CD8-positive, alpha-beta memory T cell (primary cell): ENCODE measurements around the gene ZNF771. TPM values are rescaled to one million over a fixed set of nuclear protein-coding genes. Genes with fewer than 3 reads are reported as not detected.

Experiments
- CTCF ChIA-PET: fragments of 350-600 bp; sonication (Branson Sonifier 250); formaldehyde crosslinking; loops from one replicate; lab custom pipeline; 2021; ENCODE audit warnings: antibody characterized with exemption; lab: Charles Lee
- POLR2A ChIA-PET: fragments of 350-600 bp; sonication (Branson Sonifier 250); formaldehyde crosslinking; loops from one replicate; lab custom pipeline; 2021; ENCODE audit warnings: antibody characterized with exemption; lab: Charles Lee
- DNase-seq, 5 donors: peaks; one replicate each; pipeline versions ENCODE4 v3.0.0 to v3.0.0-alpha.2; 2020 to 2022; ENCODE audit warnings: mixed read lengths in 1 of 5
- H3K27ac ChIP-seq: one replicate; pipeline ENCODE4 v1.7.0; 2013; ENCODE audit warnings: low read depth, mild to moderate bottlenecking, low read length, moderate library complexity
- H3K27me3 ChIP-seq: 2 replicates; pipeline ENCODE4 v1.7.0; 2013; ENCODE audit warnings: low read length, mild to moderate bottlenecking; ENCODE audit not compliant: insufficient read depth, poor library complexity, severe bottlenecking
- H3K36me3 ChIP-seq: 2 replicates; pipeline ENCODE4 v1.7.0; 2013; ENCODE audit warnings: mild to moderate bottlenecking, low read length, moderate library complexity; ENCODE audit not compliant: insufficient read depth
- H3K4me1 ChIP-seq: 2 replicates; pipeline ENCODE4 v1.7.0; 2013; ENCODE audit warnings: mild to moderate bottlenecking, low read length, moderate library complexity; ENCODE audit not compliant: insufficient read depth
- H3K4me3 ChIP-seq: 2 replicates; pipeline ENCODE4 v1.7.0; 2013; ENCODE audit warnings: mild to moderate bottlenecking, low read length
- H3K9me3 ChIP-seq: 2 replicates; pipeline ENCODE4 v1.7.0; 2013; ENCODE audit warnings: mild to moderate bottlenecking, low read length
- H3K27ac Mint-ChIP-seq, 8 donors: one replicate each; pipeline ENCODE4 v1.8.0; 2020 to 2021; ENCODE audit warnings: mixed read lengths in 8 of 8, mild to moderate bottlenecking in 6 of 8, inconsistent platforms in 3 of 8, moderate library complexity in 3 of 8
- H3K27me3 Mint-ChIP-seq, 2 donors: one replicate each; pipeline ENCODE4 v1.8.0; 2020 to 2021; ENCODE audit warnings: mixed read lengths in 2 of 2, mild to moderate bottlenecking in 1 of 2, moderate library complexity in 1 of 2
- H3K36me3 Mint-ChIP-seq, 3 donors: one replicate each; pipeline ENCODE4 v1.8.0; 2020 to 2021; ENCODE audit warnings: mixed read lengths in 3 of 3, inconsistent platforms in 1 of 3, mild to moderate bottlenecking in 1 of 3
- H3K4me1 Mint-ChIP-seq, 3 donors: one replicate each; pipeline ENCODE4 v1.8.0; 2020 to 2021; ENCODE audit warnings: mixed read lengths in 3 of 3, inconsistent platforms in 1 of 3, mild to moderate bottlenecking in 1 of 3
- H3K4me3 Mint-ChIP-seq, 7 donors: one replicate each; pipeline ENCODE4 v1.8.0; 2020 to 2021; ENCODE audit warnings: mixed read lengths in 7 of 7, mild to moderate bottlenecking in 6 of 7, moderate library complexity in 4 of 7, inconsistent platforms in 2 of 7
- H3K9me3 Mint-ChIP-seq, 5 donors: one replicate each; pipeline ENCODE4 v1.8.0; 2020 to 2022; ENCODE audit warnings: mixed read lengths in 5 of 5, mild to moderate bottlenecking in 3 of 5, moderate library complexity in 2 of 5, inconsistent platforms in 1 of 5
- polyA plus RNA-seq: library from polyadenylated mRNA; unstranded; fragments of 300-500 nt; fragmentation: Illumina TruSeq; gene quantifications from one replicate; pipeline ENCODE4 v1.2.3, GENCODE V29; 2021
- total RNA-seq, 2 experiments: library from RNA; stranded (reverse); gene quantifications; one replicate each; pipeline ENCODE4 v1.2.3, GENCODE V29; 2021

The ZNF771 gene
- total and polyA plus RNA-seq, 3 experiments from 2014 or later = 6.0 to 9.8 (median 7.3) TPM

- H3K4me3 ChIP-seq = no peak overlapping the region
- CTCF ChIA-PET = interaction anchor here (1.3 kb wide), 1 partner anchor 10 kb away, joined by 4 read pairs; no protein-coding TSS in a partner anchor
- Mint-ChIP-seq H3K9me3 (no peaks in the 10 kb centered on the region), H3K27ac (peak overlapping the region; percentile 39 to 91 (median 58)), H3K4me3 (peak overlapping the region in 6 of 7 donors; percentile 10 to 50 (median 42)), H3K36me3 (peaks cover 0 to 37% (median 13%) of the 10 kb centered on the region in 3 donors), H3K27me3 (no peaks in the 10 kb centered on the region), H3K4me1 (peaks cover 5 to 9% (median 6%) of the 10 kb centered on the region in 3 donors)
- peaks cover 20% of the 10 kb centered on the region for H3K4me1 ChIP-seq
- no peak for DNase-seq
- H3K27ac ChIP-seq = no peak overlapping the region
- H3K9me3 ChIP-seq = no peaks in the 10 kb centered on the region
- no peaks in the 10 kb centered on the region for H3K27me3 ChIP-seq
- POLR2A ChIA-PET = no interaction called here
- peaks cover 18% of the 10 kb centered on the region for H3K36me3 ChIP-seq
Observed at GRCh38 chr16:30428055-30428454, 20.6 kb downstream of the ZNF771 start.

- CTCF ChIA-PET = interaction anchor here (0.6 to 3.0 kb wide), 67 partner anchors 7 to 552 kb away, joined by 3 to 39 read pairs (median 5); partner anchors contain the start of genes CORO1A, FBRS, ITGAL and PRR14
- POLR2A ChIA-PET = interaction anchor here (0.5 to 1.6 kb wide), 21 partner anchors 11 to 614 kb away, joined by 3 to 35 read pairs (median 5); partner anchors contain the start of genes ALDOA, CORO1A, ITGAL and ZNF688
- peak overlapping the region in 1 of 8 donors; percentile 70 for H3K27ac Mint-ChIP-seq
- H3K36me3 ChIP-seq = peaks cover 11% of the 10 kb centered on the region
- H3K27ac ChIP-seq = peak overlapping the region; percentile 62
- no peaks in the 10 kb centered on the region for H3K27me3 ChIP-seq
- H3K27me3 Mint-ChIP-seq = no peaks in the 10 kb centered on the region
- H3K9me3 Mint-ChIP-seq = no peaks in the 10 kb centered on the region
- DNase-seq = no peak
- H3K4me1 ChIP-seq = peaks cover 20% of the 10 kb centered on the region
- peaks cover 0 to 26% (median 10%) of the 10 kb centered on the region in 3 donors for H3K36me3 Mint-ChIP-seq
- no peak overlapping the region for H3K4me3 Mint-ChIP-seq
- no peaks in the 10 kb centered on the region for H3K9me3 ChIP-seq
- H3K4me1 Mint-ChIP-seq = peaks cover 12 to 17% (median 16%) of the 10 kb centered on the region in 3 donors
- peak overlapping the region; percentile 81 for H3K4me3 ChIP-seq
Observed at GRCh38 chr16:30429418-30429677, 21.9 kb downstream of the ZNF771 start.

GRCh38 chr16:30429678-30430427, 22.4 kb downstream of the ZNF771 start, which contains the start of gene DCTPP1:
Gene DCTPP1, minus strand, starts transcription at chr16:30430030. Its CDS starts 50 bp downstream, at chr16:30429980.
- H3K27ac Mint-ChIP-seq = peak within 1 kb of the TSS in 1 of 8 donors; percentile 70
- Histone ChIP-seq H3K36me3 (peaks cover 10% of the 10 kb centered on the region), H3K27me3 (no peaks in the 10 kb centered on the region), H3K9me3 (no peaks in the 10 kb centered on the region), H3K4me3 (peak within 1 kb of the TSS; percentile 81), H3K4me1 (peaks cover 25% of the 10 kb centered on the region), H3K27ac (peak within 1 kb of the TSS; percentile 62)
- ChIA-PET CTCF (interaction anchor here (0.6 to 3.0 kb wide), 69 partner anchors 8 to 552 kb away, joined by 3 to 39 read pairs (median 5); partner anchors contain the start of genes CORO1A, FBRS, ITGAL and PRR14), POLR2A (interaction anchor here (0.5 to 1.6 kb wide), 23 partner anchors 12 to 1420 kb away, joined by 3 to 35 read pairs (median 5); partner anchors contain the start of genes ALDOA, CORO1A, ITGAL and ZNF688)
- H3K4me3 Mint-ChIP-seq = no peak within 1 kb of the TSS
- no peaks in the 10 kb centered on the region for H3K9me3 Mint-ChIP-seq
- H3K36me3 Mint-ChIP-seq = peaks cover 0 to 21% (median 7%) of the 10 kb centered on the region in 3 donors
- peak; percentile 92 to 98 (median 96) for DNase-seq
- H3K4me1 Mint-ChIP-seq = peaks cover 17 to 20% (median 20%) of the 10 kb centered on the region in 3 donors
- H3K27me3 Mint-ChIP-seq = no peaks in the 10 kb centered on the region

- Mint-ChIP-seq H3K4me3 (no peak overlapping the region), H3K4me1 (peaks cover 19 to 22% (median 22%) of the 10 kb centered on the region in 3 donors), H3K27ac (no peak overlapping the region), H3K36me3 (peaks cover 0 to 19% (median 7%) of the 10 kb centered on the region in 3 donors), H3K27me3 (no peaks in the 10 kb centered on the region), H3K9me3 (no peaks in the 10 kb centered on the region)
- Histone ChIP-seq H3K36me3 (peaks cover 10% of the 10 kb centered on the region), H3K27me3 (no peaks in the 10 kb centered on the region), H3K4me3 (peak overlapping the region; percentile 35), H3K9me3 (no peaks in the 10 kb centered on the region), H3K27ac (peak overlapping the region; percentile 53), H3K4me1 (peaks cover 26% of the 10 kb centered on the region)
- CTCF ChIA-PET = interaction anchor here (0.8 to 3.0 kb wide), 46 partner anchors 8 to 457 kb away, joined by 3 to 39 read pairs (median 6); partner anchors contain the start of genes CORO1A, FBRS, ITGAL and PRR14
- POLR2A ChIA-PET = interaction anchor here (0.6 to 1.6 kb wide), 15 partner anchors 12 to 1420 kb away, joined by 3 to 35 read pairs (median 5); partner anchors contain the start of genes ALDOA, CORO1A, ITGAL and ZNF688
- DNase-seq = no peak
Observed at GRCh38 chr16:30430428-30430970, 23.1 kb downstream of the ZNF771 start.

GRCh38 chr16:30434852-30435251, 27.4 kb downstream of the ZNF771 start:
- Mint-ChIP-seq H3K27me3 (no peaks in the 10 kb centered on the region), H3K27ac (peak overlapping the region in 6 of 8 donors; percentile 0 to 89 (median 86)), H3K4me3 (peak overlapping the region in 3 of 7 donors; percentile 7 to 52 (median 46)), H3K36me3 (no peaks in the 10 kb centered on the region), H3K9me3 (no peaks in the 10 kb centered on the region), H3K4me1 (peaks cover 13 to 17% (median 14%) of the 10 kb centered on the region in 3 donors)
- POLR2A ChIA-PET = no interaction called here
- peaks cover 15% of the 10 kb centered on the region for H3K4me1 ChIP-seq
- no peak overlapping the region for H3K27ac ChIP-seq
- H3K36me3 ChIP-seq = no peaks in the 10 kb centered on the region
- no peaks in the 10 kb centered on the region for H3K27me3 ChIP-seq
- no peak overlapping the region for H3K4me3 ChIP-seq
- no peak for DNase-seq
- no peaks in the 10 kb centered on the region for H3K9me3 ChIP-seq
- CTCF ChIA-PET = interaction anchor here (1.0 to 1.7 kb wide), 5 partner anchors 15 to 193 kb away, joined by 3 to 6 read pairs (median 3); no protein-coding TSS in a partner anchor

- POLR2A ChIA-PET = no interaction called here
- Mint-ChIP-seq H3K36me3 (no peaks in the 10 kb centered on the region), H3K27me3 (no peaks in the 10 kb centered on the region), H3K4me3 (no peak overlapping the region), H3K9me3 (no peaks in the 10 kb centered on the region), H3K27ac (peak overlapping the region in 1 of 8 donors; percentile 46), H3K4me1 (peaks cover 13 to 17% (median 16%) of the 10 kb centered on the region in 3 donors)
- CTCF ChIA-PET = interaction anchor here (0.6 kb wide), 1 partner anchor 382 kb away, joined by 3 read pairs; no protein-coding TSS in a partner anchor
- DNase-seq = no peak
- Histone ChIP-seq H3K4me1 (peaks cover 6% of the 10 kb centered on the region), H3K9me3 (no peaks in the 10 kb centered on the region), H3K4me3 (no peak overlapping the region), H3K36me3 (no peaks in the 10 kb centered on the region), H3K27me3 (no peaks in the 10 kb centered on the region), H3K27ac (no peak overlapping the region)
Observed at GRCh38 chr16:30437511-30438046, 30.2 kb downstream of the ZNF771 start.

GRCh38 chr16:30438835-30439234, 31.4 kb downstream of the ZNF771 start:
- no peak for DNase-seq
- no peaks in the 10 kb centered on the region for H3K9me3 ChIP-seq
- ChIA-PET CTCF (interaction anchor here (0.7 to 1.3 kb wide), 4 partner anchors 9 to 326 kb away, joined by 3 to 5 read pairs (median 4); partner anchors contain the start of gene DCTPP1), POLR2A (no interaction called here)
- Mint-ChIP-seq H3K4me3 (no peak overlapping the region), H3K27me3 (no peaks in the 10 kb centered on the region), H3K36me3 (peaks cover 6 to 9% (median 9%) of the 10 kb centered on the region in 3 donors), H3K9me3 (no peaks in the 10 kb centered on the region), H3K4me1 (peaks cover 19 to 23% (median 21%) of the 10 kb centered on the region in 3 donors), H3K27ac (no peak overlapping the region)
- peaks cover 4% of the 10 kb centered on the region for H3K36me3 ChIP-seq
- H3K27ac ChIP-seq = no peak overlapping the region
- peaks cover 13% of the 10 kb centered on the region for H3K4me1 ChIP-seq
- H3K27me3 ChIP-seq = no peaks in the 10 kb centered on the region
- no peak overlapping the region for H3K4me3 ChIP-seq
